B cell (primary cell): ENCODE data around the gene RUFY1.

Experiments
- EZH2 ChIP-seq: IDR thresholded peaks from 2 replicates; pipeline ENCODE4 v1.6.1; 2012; ENCODE audit warnings: borderline replicate concordance, low read depth, mild to moderate bottlenecking, moderate library complexity, low read length; ENCODE audit not compliant: insufficient read depth, poor library complexity, severe bottlenecking
- TF ChIP-seq, protein P1 (sequence below): fragments of 200-600 bp; IDR thresholded peaks from one replicate; pipeline ENCODE4 v1.8.0; 2022; ENCODE audit warnings: antibody characterized with exemption, mild to moderate bottlenecking

DNA sequence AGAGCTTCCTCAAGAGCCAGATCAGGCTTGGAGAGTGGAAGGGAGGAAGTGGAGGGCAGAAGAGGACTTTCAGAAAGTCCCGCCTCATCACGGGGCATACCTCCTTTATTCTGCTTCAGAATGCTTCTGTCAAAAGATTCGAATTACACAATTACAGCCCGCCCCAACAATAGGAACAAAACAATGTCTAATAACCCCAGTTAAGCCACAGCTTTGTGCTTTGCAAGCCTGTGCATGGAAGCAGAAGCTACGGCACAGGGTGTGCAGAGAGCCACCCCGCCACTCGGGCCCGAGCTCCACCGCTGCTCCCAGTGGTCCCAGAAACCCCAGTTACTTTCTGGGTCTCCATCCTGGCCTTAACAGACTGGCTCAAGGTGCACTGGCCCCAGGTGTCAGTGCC lies 49.6 kb downstream of the RUFY1 start:
- TF ChIP-seq, protein P1, sequence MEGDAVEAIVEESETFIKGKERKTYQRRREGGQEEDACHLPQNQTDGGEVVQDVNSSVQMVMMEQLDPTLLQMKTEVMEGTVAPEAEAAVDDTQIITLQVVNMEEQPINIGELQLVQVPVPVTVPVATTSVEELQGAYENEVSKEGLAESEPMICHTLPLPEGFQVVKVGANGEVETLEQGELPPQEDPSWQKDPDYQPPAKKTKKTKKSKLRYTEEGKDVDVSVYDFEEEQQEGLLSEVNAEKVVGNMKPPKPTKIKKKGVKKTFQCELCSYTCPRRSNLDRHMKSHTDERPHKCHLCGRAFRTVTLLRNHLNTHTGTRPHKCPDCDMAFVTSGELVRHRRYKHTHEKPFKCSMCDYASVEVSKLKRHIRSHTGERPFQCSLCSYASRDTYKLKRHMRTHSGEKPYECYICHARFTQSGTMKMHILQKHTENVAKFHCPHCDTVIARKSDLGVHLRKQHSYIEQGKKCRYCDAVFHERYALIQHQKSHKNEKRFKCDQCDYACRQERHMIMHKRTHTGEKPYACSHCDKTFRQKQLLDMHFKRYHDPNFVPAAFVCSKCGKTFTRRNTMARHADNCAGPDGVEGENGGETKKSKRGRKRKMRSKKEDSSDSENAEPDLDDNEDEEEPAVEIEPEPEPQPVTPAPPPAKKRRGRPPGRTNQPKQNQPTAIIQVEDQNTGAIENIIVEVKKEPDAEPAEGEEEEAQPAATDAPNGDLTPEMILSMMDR = no peak
- TF ChIP-seq EZH2 = no peak
